SK-N-DZ (cell line): ENCODE results near the gene NR1D2. TPM values are rescaled to one million over a fixed set of nuclear protein-coding genes. Genes with fewer than 3 reads are reported as not detected.
A peak's percentile ranks its signal among the peaks of the same experiment; 100 is the strongest.
"Not testable (repeated sequence)": the region's sequence is repeated elsewhere in the genome, so short reads cannot be mapped to it uniquely, and the experiment has no call there.

ENCODE experiments used
- DNase-seq: peaks from one replicate; pipeline ENCODE4 v3.0.0-alpha.2; 2015; ENCODE audit warnings: low spot score
- polyA plus RNA-seq, 2 experiments: library from polyadenylated mRNA; depleted of rRNA; stranded (reverse); fragments of >200 nt; gene quantifications; 2 replicates each; pipeline ENCODE4 v1.2.3, GENCODE V29; 2014

The NR1D2 gene
- 19.2 and 22.6 TPM in 2 replicates for polyA plus RNA-seq (2014; cell fraction: cytosol; rRNA removed)
- polyA plus RNA-seq (2014; cell fraction: nucleus; rRNA removed) = 11.1 and 19.1 TPM in 2 replicates

GRCh38 chr3:23944861-23945662, at the start of gene NR1D2:
Gene NR1D2 (plus strand): TSS chr3:23945286. CDS start chr3:23945579, 293 bp downstream.
- DNase-seq = peak; percentile 93

GRCh38 chr3:23900744-23901143, 44.3 kb upstream of the NR1D2 start:
- DNase-seq = no peak

GRCh38 chr3:23904545-23904944, 40.5 kb upstream of the NR1D2 start:
- DNase-seq = no peak

GRCh38 chr3:23909341-23909740, 35.7 kb upstream of the NR1D2 start:
- no peak for DNase-seq

GRCh38 chr3:23911397-23911796, 33.7 kb upstream of the NR1D2 start:
- DNase-seq = no peak

GRCh38 chr3:23912335-23912734, 32.8 kb upstream of the NR1D2 start:
- not testable (repeated sequence) for DNase-seq

- no peak for DNase-seq
Observed at GRCh38 chr3:23913182-23913581, 31.9 kb upstream of the NR1D2 start.

- DNase-seq = no peak
Observed at GRCh38 chr3:23913873-23914743, 31.0 kb upstream of the NR1D2 start.

- peak; percentile 57 for DNase-seq
Observed at GRCh38 chr3:23915537-23916108, 29.5 kb upstream of the NR1D2 start.

GRCh38 chr3:23916152-23916885, 28.8 kb upstream of the NR1D2 start:
- DNase-seq = no peak

GRCh38 chr3:23916886-23917678, 28.0 kb upstream of the NR1D2 start, which contains the start of the genes NKIRAS1 and RPL15:
Gene NKIRAS1 (minus strand): TSS chr3:23916990. CDS start chr3:23910904, 6,086 bp downstream.
Gene RPL15 (plus strand): TSS chr3:23917132. CDS start chr3:23917860, 728 bp downstream.
- peak; percentile 99 for DNase-seq

- DNase-seq = not testable (repeated sequence)
Observed at GRCh38 chr3:23917679-23918303, 27.3 kb upstream of the NR1D2 start.

GRCh38 chr3:23918331-23918730, 26.8 kb upstream of the NR1D2 start:
- not testable (repeated sequence) for DNase-seq

- no peak for DNase-seq
Observed at GRCh38 chr3:23919628-23920027, 25.5 kb upstream of the NR1D2 start.

GRCh38 chr3:23920151-23920655, 24.9 kb upstream of the NR1D2 start:
- no peak for DNase-seq

GRCh38 chr3:23921052-23921511, 24.0 kb upstream of the NR1D2 start:
- no peak for DNase-seq

- DNase-seq = no peak
Observed at GRCh38 chr3:23923786-23924185, 21.3 kb upstream of the NR1D2 start.

GRCh38 chr3:23926246-23926645, 18.8 kb upstream of the NR1D2 start:
- no peak for DNase-seq

GRCh38 chr3:23926736-23927135, 18.4 kb upstream of the NR1D2 start:
- DNase-seq = no peak
